ENCODE measurements around the gene CNTNAP2.

- no peak for TF ChIP-seq BHLHE40 (IDR thresholded peaks at IDR 0.05; ENCODE audit: borderline replicate concordance)
- TF ChIP-seq TARDBP (IDR thresholded peaks at IDR 0.05) = no peak
- no peak for TF ChIP-seq ZNF384 (IDR thresholded peaks at IDR 0.05)
- TF ChIP-seq PKNOX1 (IDR thresholded peaks at IDR 0.05) = no peak
- no peak for TF ChIP-seq L3MBTL2 (conservative IDR thresholded peaks at IDR 0.05)
Observed at GRCh38 chr7:146232604-146233003, 116.0 kb downstream of the CNTNAP2 start.
